ENCODE results near the gene KISS1.

DNA sequence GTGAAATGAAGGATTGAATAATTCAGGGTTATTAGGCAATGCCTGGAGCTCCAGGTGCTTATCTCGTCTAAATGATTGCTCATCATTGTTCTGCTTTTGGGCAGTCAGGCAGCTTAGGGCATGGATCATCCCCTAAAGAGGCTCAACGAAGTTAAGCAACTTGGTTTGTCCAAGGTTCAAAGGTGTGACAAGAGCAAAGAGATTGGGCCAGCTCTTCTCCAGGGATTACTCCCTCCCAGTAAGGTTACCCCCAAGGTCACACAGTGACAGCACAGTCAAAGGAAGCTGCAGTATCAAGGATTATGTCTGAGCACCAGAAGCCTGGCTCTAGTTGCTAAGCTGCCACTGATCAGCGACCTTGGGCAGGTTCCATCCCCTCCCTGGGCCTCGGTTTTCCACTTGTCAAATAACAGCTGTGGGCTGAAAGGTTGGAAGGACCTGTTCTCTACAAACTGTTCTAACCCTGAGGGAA is 51.2 kb downstream of the KISS1 start:
- TF ChIP-seq CTCF (IDR thresholded peaks at IDR 0.05) (no peak), POLR2A (IDR thresholded peaks at IDR 0.05) (no peak)
